ENCODE data around the gene TBC1D1.

TBC1D1 gene

DNA sequence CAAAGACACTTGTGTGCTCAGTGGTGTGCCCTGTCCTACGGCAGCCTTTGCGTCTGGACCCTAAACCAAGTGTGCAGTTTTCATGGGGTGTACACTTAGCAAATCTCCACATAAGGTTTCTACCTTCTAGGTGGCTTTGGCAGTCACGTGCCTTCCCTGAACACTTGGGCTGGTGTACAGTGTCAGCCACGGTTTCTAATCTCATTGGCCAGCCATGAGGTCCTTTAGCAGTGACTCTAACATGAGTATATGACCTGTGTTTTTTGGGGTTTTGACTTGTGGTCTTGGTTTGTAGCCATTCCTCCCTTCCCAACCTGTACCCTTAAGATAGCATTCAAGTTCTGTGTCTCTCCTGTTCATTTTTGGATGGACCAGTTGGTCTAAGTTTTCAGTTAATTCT is 145.7 kb downstream of the TBC1D1 start:
- no peak for DNase-seq (ENCODE audit: extremely low spot score, insufficient read length, low read depth)
- no peak for FAIRE-seq

DNA sequence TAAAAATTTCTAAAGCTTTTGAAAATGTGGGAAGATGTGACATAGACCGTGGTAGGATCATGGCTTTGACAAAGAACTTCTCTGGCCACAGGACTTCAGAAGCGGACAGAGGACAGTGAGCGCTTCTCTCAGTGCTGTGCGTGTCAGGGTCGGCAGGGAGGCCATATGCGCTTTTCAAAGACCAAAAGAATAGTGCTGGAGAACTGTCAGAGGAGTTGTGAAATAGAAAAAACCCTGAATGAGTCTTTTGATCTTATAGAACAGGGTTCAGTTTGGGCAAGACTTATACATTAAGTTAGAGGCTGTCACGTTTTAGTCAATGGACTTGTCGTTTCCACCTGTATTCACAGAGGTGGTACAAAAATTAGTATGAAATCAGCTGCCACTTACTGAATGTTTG is 146.7 kb downstream of the TBC1D1 start:
- DNase-seq (ENCODE audit: extremely low spot score, insufficient read length, low read depth) (no peak), FAIRE-seq (no peak)

DNA sequence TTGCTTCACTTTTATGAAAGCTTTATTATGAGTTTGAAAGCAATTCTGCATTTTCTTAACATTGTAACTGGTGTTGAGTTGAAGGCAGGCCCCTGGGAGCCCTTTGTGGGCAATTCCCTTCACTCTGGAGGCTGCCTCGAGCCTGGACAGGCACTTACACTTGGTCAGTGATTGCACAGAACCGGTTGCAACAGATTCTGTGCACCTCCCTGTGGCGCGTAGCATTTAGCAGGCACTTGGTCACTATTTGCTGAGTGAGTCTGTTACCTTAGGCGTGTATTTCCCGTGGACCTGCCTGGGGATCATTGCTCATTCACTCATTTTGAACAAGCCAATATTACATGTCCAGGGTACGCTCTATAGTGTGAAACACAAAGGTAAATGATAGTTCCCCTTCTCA is 149.7 kb downstream of the TBC1D1 start:
- no peak for FAIRE-seq
- DNase-seq (ENCODE audit: extremely low spot score, insufficient read length, low read depth) = no peak

DNA sequence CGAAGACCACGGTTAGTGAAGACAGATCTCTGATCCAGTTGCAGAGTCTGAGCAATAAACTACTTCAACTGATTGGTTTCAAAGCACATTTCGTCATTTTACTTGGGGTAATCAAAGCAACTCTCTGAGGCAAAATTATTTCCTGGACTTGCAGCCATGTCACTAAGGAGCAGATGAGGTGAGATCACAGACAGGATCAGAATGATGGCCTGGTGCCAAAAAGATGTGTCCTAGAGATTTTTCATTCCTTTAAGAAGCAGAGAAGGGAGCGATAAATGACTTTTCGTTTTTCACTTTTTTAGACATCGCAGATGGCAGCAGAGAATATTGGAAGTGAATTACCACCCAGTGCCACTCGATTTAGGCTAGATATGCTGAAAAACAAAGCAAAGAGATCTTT is 153.2 kb downstream of the TBC1D1 start:
- FAIRE-seq (no peak), DNase-seq (ENCODE audit: extremely low spot score, insufficient read length, low read depth) (no peak)

DNA sequence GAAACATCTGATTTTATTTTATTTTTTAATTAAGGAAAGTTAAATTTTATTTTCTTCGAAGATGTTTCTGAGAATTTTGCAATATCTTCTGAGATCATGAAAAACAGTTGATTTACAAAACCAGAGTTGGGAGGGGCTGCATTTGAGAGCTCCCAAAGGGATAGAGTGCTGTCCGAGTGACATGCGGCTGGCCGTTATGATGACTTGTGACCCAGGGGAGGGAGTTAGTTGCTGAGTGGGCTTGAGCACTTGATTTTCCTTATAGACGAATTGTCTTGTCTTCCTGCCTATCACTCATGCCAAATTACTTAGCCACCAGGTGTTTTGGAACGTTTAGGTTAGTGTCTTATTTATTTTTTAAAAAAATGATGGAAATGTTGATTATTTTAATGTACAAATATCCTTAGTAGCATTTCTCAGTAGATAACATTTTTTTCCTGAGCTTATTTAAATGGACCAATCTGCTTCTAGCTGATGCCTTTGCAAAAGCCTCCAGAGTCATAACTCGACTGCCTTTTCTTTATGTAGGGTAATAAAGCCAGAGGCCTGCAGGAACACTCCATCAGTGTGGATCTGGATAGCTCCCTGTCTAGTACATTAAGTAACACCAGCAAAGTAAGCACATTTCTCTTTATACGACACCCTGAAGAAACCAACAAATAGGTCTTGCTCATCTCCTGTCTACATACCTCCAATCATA is 154.6 kb downstream of the TBC1D1 start:
- no peak for FAIRE-seq
- no peak for DNase-seq (ENCODE audit: extremely low spot score, insufficient read length, low read depth)

DNA sequence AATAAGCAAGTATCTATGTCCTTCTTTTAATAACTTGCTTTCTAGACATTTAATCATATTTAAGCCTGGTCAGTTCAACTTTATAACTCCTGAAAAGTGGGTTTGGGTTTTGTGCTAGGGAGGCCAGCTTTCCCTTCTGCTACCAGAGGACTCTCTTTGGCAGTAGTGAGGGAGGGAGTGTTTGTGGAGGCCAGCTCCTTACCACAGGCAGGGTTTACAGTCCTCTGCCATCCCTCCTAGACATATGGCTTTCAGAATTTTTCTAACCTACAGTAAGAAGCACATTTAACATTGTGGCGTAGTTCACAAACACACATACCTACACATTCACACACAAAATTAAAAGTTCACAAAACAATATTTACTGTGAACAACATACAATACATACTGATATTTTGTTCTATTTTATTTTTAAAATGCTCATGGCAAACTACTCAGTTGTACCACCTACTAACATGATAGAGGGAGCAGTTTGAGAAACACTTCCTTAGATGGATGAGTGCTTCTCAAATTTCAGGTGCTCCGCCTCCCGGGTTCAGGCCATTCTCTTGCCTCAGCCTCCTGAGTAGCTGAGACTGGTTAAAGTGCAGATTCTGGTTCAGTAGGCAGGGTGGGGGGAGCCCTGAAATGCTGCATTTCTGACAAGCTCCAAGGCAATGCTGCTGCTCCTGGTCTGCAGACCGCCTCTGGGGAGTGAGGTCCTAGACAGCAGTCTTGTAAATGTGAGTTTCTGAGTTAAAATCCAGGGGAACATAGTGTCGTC is 156.0 kb downstream of the TBC1D1 start:
- no peak for FAIRE-seq
- DNase-seq (ENCODE audit: extremely low spot score, insufficient read length, low read depth) = no peak

DNA sequence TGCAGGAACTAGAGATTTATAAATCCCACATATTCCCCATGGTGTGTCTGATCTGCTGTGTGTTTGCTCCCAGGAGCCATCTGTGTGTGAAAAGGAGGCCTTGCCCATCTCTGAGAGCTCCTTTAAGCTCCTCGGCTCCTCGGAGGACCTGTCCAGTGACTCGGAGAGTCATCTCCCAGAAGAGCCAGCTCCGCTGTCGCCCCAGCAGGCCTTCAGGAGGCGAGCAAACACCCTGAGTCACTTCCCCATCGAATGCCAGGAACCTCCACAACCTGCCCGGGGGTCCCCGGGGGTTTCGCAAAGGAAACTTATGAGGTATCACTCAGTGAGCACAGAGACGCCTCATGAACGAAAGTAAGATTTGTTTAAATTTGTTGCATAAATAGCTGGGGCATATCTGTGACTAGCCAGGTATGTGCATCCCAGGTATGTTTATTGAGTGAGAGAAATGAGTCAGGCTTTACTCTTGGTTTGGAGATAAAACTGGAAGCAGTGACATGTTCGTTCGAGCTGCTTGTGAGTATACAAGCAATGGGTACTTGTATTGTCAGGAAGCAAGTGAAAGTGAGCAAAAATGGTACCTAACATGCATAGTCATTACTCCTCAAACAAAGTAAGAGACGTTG is 158.8 kb downstream of the TBC1D1 start:
- FAIRE-seq (no peak), DNase-seq (ENCODE audit: extremely low spot score, insufficient read length, low read depth) (no peak)

DNA sequence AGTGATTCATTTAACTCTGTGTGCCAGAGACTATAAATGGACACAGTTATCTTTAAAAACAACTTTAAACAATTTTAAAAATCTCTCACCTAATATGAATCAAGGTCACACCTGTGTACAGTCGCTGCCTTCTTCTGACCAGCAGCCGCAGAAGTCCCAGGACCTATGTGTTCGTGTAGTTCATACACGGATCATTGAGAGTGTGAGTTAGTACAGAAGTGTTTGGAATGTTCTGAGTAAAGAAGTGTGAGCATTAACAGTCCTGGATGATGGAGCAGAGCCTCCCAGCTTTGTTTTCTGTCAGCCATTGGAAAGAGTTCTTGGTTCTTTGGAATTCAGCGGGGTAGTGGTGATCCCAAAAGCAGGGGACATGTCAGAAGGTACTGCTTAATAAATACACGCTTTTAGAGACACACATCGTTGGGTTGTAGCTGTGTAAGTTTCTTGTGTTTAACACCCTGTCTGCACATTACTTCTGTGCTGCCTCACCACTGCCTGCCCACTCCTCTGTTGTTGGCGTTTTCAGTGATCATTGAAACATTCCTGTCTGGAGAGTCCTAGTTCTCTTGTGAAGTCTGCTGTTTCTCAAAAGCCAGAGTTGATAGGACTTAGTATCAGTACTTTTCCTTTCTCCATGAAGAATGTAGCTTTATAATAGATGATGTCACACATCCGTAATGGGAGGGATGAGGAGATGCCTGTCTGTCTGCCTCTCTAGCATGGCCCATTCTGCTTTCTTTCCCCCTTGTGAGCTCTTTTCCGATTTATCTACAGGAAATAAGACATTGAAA is 159.9 kb downstream of the TBC1D1 start:
- FAIRE-seq (no peak), DNase-seq (ENCODE audit: extremely low spot score, insufficient read length, low read depth) (no peak)

DNA sequence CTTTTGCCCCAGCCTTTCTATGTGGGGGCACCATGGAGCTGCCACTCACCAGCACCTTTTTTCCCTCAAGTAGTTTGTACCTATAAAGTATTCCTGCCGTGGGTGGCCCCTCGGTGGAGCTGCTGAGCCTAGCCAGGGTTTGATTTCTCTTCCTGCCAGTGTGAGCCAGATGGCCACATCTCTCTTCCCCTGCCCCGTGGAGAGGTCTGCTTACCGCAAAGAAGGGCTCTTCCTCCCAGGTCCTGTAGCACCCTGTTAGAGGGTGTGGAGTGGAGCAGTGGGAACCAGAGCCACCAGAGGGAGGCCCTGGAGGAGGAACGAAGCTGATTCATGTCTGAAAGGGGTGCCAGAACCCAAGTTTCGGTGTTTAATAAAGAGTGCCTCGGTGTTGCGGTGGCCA is 164.7 kb downstream of the TBC1D1 start:
- no peak for DNase-seq (ENCODE audit: extremely low spot score, insufficient read length, low read depth)
- no peak for FAIRE-seq

DNA sequence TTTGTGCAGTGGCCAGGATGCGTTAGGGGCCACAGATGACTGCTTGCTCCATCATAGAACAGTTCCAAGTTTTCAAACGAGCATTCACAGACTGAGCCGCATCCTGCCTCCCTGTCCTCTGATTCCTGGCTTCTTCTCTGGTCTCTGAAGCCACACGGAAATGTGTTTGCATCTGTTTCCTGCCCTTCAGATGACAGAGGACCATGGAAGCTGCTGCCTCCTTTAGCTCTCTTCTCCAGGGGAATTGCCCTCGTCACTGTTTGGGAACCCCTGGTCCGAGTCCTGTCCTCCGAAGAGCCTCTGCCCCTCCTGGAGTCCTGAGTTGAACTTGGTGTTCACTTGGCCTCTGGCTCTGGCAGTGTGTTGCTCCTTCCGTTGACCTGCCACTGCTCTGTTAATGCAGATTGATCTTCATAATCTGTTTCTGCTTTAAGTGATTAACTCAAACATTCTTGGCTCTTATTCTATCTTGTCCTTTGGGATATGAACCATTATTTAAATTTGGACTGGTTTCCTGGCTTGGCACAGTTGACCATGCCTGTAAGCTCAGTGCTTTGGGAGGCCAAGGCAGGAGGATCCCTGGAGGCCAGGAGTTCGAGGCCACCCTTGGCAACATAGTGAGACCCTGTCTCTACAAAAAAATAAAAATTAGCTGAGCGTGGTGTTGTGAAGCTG is 165.3 kb downstream of the TBC1D1 start:
- FAIRE-seq = no peak

DNA sequence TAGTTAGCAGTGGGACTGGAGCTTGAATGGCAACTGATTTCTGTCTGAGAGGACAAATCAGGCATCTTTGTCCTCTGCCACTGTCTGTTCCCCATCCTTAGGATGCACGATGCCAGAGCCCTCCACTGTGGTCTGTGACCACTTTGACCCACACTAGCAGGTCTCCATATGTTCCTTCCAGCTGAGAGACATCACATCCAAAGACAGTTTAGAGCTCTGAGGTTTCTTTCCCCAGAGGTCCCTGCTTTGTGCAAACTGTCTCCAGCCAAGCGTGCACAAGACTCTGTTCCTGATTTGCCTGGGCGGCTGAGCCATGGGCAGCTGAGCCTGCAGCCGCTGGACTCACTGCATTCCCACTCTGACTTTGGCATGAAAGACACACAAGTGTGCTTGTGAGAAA is 167.3 kb downstream of the TBC1D1 start:
- DNase-seq (ENCODE audit: extremely low spot score, insufficient read length, low read depth) (no peak), FAIRE-seq (no peak)

More for the DNA sequence above, 165.3 kb downstream of the TBC1D1 start:
- DNase-seq (ENCODE audit: extremely low spot score, insufficient read length, low read depth) = no peak

DNA sequence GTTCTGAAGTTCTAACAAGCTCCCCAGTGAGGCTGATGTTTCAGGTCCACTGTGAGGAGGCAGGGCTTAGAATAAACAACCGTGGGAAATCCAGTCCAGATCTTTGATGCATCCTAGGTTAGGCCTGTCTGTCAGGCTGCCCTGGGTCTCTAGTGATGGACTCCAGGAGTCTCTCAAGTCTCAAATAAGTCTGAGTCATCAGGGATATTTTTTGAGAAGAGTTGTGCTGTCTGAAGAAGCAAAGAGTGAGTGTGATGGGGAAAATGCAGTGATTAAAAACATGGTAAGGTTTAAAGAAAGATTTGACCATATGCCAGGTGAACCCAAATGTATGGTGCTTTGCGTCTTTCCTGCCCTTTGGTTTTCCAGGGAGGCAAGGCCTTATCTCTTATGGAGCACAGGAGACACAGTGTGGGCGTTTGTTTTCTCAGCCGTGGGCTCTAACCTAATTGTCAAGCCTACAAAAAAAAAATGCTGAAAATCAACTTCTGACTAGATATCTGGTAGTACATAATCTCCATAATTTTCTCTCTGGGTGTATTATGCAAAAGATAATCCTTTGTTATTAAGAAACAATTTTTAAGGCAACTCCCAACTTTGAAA is 170.0 kb downstream of the TBC1D1 start:
- DNase-seq (ENCODE audit: extremely low spot score, insufficient read length, low read depth) (no peak), FAIRE-seq (no peak)

DNA sequence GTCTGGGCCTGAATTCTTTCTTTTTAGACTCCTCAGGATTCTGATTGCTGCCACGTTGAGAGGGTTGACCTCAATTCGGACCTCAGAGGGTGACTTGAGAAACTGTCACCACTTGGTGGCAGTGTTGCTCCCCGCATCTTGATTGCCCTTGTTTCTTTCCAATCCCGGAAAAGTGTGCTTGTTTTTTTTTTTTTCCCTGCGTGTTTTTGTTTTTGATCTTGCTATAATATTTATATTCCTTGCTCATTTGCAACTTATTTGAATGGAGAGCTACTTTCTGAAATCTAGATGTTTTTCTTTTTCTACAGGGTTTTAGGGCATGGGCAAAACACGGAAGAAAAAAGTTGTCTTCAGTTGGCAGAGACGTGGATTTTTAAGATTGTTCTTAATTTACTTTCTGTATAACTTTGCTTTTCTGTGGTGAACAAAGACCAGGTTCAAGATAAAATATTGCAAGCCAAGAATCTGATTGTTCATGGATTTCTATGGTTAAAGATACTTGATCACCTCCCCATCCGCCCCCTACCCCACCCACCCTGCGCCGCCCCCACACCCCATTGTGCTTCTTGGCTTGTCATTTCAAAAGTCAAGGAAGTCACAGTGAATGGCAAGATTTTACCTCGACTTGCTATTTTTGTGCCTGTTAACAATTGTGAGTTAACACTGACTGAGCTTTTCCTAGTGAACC is 171.3 kb downstream of the TBC1D1 start:
- peak; percentile 94 for FAIRE-seq
- peak; percentile 18 for DNase-seq (ENCODE audit: extremely low spot score, insufficient read length, low read depth)

DNA sequence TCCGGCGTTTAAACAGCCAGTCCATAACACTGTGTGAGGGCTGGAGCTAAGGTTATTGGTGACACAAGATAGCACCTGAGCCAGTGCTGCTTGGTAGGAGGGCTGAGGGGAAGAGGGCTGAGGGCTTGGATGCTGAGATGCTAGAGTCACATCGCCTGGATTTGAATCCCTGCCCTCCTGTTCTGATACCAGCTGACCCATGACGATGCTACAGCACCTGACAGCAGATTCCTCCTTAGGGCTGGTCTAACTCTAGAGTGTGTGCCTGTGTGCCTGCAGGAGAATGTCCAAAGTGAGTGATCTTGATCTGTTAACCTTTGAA is 171.9 kb downstream of the TBC1D1 start:
- FAIRE-seq (no peak), DNase-seq (ENCODE audit: extremely low spot score, insufficient read length, low read depth) (no peak)

DNA sequence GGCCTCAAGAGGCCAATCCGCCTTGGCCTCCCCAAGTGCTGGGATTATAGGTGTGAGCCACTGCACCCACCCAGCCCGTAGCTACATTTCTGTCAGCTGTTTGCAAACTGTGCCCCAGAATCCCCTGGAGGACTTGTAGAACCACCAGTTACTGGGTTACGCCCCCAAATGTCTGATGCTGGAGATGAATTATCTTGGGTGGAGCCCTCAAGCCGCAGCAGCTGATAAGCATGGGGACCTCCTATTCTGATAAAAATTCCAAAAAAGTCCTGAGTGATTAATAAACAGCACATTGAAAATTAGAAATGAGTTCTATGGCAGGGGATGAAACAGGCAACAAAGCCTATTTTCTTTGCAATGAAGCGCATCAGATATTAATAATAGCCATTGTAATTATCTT is 174.3 kb downstream of the TBC1D1 start:
- FAIRE-seq (no peak), DNase-seq (ENCODE audit: extremely low spot score, insufficient read length, low read depth) (no peak)

DNA sequence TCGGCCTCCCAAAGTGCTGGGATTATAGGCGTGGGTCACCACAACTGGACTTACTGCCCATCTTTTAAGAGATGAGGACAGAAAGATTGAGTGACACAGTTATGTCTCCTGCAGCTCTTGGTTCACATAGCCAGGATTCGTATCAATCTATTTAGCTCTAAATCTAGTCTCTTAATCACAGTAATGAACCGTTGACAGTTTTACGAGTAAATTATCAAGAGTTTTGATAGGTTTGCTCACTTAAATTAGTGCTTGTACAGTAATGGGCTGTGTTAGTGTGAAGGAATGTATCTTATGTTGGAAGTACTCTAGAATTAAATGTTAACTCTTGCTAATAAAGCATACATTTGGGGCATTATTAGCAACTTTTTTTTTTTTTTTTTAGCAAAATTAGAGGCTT is 175.0 kb downstream of the TBC1D1 start:
- no peak for DNase-seq (ENCODE audit: extremely low spot score, insufficient read length, low read depth)

DNA sequence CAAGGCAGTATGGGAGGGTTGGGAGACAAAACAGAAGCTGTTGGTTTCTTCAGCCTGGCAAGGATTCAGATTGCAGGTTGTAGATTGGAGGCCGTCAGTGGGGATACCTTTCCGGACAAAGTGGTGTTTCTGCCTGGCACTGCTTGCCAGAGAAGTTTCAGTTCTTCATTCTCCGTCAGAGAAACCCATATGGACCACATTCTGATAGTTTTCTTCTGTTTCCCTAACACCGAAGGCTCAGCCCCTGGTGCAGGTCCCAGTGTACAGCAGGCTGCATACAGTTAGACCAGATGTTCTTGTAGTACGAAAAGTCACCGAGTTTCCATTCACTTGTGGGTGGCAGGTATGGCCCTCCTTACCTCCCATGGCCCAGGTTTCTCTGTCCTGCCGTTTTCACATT is 176.6 kb downstream of the TBC1D1 start:
- FAIRE-seq = no peak
- no peak for DNase-seq (ENCODE audit: extremely low spot score, insufficient read length, low read depth)

More for the DNA sequence above, 175.0 kb downstream of the TBC1D1 start:
- no peak for FAIRE-seq

DNA sequence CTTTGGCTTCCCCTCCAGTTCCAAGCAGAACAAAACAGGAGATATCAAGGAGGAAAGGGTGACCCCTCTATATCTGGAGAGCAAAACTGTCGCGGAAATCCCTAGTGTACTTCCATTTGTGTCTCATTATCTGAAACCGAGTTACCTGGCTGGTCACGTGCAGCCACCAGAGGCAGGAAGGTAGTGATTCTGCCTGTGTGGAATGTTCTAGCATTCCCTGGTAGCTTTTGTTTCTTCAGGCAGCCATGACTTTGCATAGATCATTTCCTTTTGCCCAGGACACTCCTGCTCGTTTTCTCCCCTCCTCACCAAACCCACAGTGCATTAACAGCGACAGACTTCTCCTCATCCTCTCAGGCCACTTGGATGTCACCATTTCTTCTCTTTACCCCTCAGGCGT is 177.2 kb downstream of the TBC1D1 start:
- FAIRE-seq = no peak
- no peak for DNase-seq (ENCODE audit: extremely low spot score, insufficient read length, low read depth)

DNA sequence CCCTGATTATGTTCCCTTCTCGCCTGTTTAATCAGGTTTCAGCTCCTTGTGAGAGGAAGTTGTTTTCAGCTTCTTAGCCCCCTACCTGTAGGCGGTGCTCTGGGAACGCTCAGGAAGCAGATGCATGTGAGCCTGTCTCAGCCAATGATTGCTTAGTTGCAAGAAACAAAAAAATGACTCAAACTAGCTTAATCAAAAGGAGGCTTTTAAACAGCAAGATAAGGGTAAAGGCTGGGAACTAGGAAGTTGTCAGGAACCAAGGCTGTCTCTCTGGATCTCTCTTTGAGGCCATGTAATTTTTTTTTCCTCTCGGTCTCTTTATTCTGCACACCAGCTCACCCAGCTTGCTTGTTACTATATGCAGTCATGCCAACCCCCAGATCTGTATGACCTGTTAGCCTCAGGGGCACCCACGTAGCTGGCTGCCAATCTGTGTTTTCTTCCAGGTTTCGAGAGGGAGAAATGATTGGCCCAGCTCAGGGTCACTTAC is 178.4 kb downstream of the TBC1D1 start:
- FAIRE-seq (no peak), DNase-seq (ENCODE audit: extremely low spot score, insufficient read length, low read depth) (no peak)
